GM13976 (cell line): ENCODE data around the gene SUMF2.
"Not testable (repeated sequence)": the region's sequence is repeated elsewhere in the genome, so short reads cannot be mapped to it uniquely, and the experiment has no call there.

Source experiments
- DNase-seq: peaks from one replicate; pipeline ENCODE4 v3.0.0; 2012; ENCODE audit warnings: low spot score
- in situ Hi-C: fragments of 300-500 bp; cut with MboI; formaldehyde crosslinking; loops from one replicate; pipeline ENCODE4 v1.12.0; 2022; ENCODE audit warnings: low sequenced_read_pairs, mixed read lengths, inconsistent platforms; ENCODE audit not compliant: unreplicated experiment
- TF ChIP-seq, protein P1 (sequence below): IDR thresholded peaks from 2 replicates; pipeline ENCODE4 v1.5.1; 2012; ENCODE audit warnings: borderline replicate concordance, mild to moderate bottlenecking; ENCODE audit not compliant: insufficient read depth; ENCODE audit errors: extremely low read depth, missing control alignments, control extremely low read depth

Gene SUMF2

DNA sequence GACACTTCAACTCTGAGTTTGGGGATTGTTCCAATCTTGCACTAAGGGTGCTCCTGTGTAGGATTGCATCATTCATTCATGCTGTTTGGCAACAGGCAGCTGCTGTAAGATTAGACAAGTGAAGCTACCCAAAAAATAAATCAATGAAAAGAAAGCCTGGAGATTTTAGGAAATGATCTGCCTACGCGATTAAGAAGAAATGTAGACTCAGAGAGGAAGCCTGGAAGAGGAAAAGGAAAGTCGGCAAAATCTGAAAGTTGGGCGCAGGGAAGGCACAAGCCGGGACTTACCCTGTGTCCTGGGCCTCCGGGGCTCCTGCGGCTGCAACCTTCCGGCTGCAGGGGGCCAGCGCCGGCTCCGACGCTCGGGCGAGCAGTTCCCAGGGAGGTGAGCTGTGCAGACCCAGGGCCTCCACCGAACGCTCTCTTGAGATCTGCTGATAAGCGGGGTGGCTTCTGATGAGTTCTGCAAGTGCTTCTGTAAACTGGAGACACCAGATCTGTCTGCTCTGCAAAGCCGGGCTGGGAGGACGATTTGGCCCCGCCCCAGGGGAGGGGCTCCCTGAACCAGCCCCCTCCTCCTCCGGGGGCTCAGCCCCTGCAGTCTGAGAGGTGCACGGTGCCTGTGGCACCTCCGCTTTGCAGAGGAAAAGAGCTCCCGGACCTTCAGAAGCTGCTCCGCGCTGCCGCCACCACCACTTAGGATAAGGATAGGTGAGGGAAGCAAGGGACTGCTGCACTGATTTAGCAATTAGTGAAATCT is 30.2 kb upstream of the SUMF2 start:
- in situ Hi-C loops, result no loop called here
- TF ChIP-seq, protein P1, sequence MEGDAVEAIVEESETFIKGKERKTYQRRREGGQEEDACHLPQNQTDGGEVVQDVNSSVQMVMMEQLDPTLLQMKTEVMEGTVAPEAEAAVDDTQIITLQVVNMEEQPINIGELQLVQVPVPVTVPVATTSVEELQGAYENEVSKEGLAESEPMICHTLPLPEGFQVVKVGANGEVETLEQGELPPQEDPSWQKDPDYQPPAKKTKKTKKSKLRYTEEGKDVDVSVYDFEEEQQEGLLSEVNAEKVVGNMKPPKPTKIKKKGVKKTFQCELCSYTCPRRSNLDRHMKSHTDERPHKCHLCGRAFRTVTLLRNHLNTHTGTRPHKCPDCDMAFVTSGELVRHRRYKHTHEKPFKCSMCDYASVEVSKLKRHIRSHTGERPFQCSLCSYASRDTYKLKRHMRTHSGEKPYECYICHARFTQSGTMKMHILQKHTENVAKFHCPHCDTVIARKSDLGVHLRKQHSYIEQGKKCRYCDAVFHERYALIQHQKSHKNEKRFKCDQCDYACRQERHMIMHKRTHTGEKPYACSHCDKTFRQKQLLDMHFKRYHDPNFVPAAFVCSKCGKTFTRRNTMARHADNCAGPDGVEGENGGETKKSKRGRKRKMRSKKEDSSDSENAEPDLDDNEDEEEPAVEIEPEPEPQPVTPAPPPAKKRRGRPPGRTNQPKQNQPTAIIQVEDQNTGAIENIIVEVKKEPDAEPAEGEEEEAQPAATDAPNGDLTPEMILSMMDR, result no peak
- peak; percentile 88 for DNase-seq

DNA sequence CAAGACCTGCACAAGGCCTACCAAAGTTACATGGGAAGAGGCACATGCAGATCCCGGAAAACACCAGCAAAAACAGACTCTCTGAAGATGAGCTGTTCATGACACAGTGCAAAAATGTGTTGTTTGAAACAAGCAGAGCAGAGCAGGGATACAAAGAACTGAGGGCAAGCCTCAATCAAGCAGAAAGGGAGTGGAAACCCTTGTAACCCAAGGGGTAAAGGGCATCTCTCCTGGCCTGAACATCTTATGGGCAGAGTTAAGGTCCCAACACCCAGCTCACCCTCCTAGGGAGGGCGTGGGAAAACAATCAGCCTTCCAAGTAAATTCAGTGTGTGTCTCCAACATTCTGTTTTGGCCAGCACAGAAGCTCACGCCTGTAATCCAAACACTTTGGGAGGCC is 23.4 kb upstream of the SUMF2 start:
- DNase-seq, result no peak
- TF ChIP-seq, protein P1, result no peak

DNA sequence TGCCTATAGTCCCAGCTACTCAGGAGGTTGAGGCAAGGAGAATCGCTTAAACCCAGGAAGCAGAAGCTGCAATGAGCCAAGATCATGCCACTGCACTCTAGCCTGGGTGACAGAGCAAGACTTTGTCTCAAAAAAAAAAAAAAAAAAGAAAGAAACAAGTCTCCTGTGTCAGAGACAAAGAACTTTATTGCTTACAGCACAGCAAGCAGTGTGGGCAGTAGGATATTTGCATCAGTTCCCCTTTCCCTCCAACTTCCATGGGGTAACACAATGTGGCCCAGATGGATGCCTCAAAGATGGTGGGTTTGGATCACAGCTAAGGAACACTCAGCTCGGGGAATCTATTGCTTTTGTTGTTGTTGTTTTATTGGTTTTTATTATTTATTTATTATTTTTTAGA is 18.3 kb upstream of the SUMF2 start:
- not testable (repeated sequence) for DNase-seq

More for the DNA sequence above, 23.4 kb upstream of the SUMF2 start:
- in situ Hi-C loops, result no loop called here

DNA sequence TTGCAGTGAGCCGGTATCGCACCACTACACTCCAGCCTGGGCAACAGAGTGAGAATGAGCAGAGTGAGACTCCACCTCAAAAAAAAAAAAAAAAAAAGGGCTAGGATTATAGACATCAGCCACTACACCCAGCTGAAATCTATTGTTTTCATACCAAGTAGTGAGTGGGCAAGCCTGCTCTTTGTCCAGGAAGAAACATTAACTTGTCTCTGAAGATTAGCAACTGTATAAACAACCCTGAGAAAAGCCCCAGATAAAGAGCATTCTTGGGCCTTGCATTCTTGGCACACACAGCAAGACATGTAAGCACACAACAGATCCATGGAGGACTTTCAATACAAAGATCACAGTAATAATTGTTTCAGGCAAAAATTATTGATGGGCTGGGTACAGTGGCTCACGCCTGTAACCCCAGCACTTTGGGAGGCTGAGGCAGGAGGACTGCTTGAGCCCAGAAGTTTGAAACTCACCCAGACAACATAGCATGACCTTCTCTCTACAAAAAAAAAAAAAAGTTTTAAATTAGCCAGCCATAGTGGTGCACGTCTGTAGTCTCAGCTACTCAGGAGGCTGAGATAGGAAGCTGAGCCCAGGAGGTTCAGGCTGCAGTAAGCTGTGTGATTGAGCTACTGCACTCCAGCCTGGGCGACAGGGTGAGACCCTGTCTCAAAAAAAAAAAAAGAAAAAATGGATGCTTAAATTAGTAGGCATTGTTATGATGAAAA is 17.2 kb upstream of the SUMF2 start:
- TF ChIP-seq, protein P1, result no peak
- in situ Hi-C loops, result no loop called here
- no peak for DNase-seq

More for the DNA sequence above, 18.3 kb upstream of the SUMF2 start:
- in situ Hi-C loops, result not testable (repeated sequence)

DNA sequence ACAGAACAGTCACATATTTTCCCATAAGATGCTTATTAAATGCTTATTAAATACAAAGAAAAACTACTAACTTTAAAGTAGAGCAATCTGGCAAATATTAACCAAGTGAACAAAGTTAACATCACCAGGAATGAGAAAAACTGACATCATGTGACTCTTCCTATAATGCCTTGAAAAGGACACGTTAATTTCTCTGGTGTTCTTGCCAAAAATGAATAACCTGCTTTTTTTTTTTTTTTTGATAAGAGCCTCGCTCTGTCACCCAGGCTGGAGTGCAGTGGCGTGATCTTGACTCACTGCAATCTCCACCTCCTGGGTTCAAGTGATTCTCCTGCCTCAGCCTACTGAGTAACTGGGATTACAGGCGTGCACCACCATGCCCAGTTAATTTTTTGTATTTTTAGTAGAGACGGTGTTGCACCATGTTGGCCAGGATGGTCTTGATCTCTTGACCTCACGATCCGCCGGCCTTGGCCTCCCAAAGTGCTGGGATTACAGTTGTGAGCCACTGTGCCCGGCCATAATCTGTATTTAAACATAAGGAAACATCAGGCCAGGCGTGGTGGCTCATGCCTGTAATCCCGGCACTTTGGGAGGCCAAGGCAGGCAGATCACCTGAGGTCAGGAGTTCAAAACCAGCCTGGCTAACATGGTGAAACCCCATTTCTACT is 16.5 kb upstream of the SUMF2 start:
- not testable (repeated sequence) for DNase-seq

DNA sequence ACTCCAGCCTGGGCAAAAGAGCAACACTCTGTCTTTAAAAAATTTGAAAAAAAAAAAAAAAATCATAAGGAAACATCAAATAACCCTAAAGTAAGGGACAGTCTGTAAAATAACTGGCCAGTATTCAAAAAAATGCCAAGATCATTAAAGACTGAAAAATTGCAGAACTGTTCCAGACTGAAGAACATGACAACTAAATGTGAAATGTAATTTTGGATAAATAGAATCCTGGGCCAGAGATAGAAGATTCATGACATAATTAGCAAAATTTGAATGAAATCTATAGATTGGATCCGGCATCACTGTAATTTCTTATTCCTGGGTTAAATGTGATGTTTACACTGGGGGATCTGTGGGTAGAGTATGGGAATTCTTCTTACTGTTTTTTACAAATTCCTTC is 15.8 kb upstream of the SUMF2 start:
- DNase-seq, result no peak
- TF ChIP-seq, protein P1, result no peak
- in situ Hi-C loops, result no loop called here

More for the DNA sequence above, 16.5 kb upstream of the SUMF2 start:
- in situ Hi-C loops, result not testable (repeated sequence)

DNA sequence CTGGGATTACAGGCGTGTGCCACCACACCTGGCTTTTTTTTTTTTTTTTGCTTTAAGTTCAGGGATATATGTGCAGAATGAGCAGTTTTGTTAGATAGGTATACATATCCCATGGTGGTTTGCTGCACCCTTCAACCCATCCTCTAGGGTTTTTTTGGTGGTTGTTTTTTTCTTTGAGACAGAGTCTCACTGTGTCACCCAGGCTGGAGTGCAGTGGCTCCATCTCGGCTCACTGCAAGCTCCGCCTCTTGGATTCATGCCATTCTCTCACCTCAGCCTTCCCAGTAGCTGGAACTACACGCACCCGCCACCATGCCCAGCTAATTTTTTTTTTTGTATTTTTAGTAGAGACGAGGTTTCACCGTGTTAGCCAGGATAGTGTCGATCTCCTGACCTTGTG is 15.3 kb upstream of the SUMF2 start:
- DNase-seq, in situ Hi-C loops: not testable (repeated sequence)

DNA sequence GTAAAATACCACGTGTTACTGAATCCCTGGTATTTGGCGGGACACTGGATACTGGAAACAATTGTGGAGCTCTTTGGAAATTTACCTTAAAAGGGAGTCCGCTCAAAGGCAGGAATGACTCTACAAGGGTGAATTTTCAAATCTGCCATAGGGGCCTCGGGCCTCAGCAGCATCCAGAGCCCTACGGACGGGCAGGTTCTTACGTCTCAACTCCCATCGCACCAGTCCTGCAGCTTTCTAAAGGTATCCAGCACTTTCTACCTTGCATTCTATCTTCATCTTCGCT is 13.1 kb upstream of the SUMF2 start:
- DNase-seq, result no peak
- TF ChIP-seq, protein P1, result no peak
- in situ Hi-C loops, result no loop called here
